ENCODE data around the gene DNMT3L. TPM values are rescaled to one million over a fixed set of nuclear protein-coding genes. Genes with fewer than 3 reads are reported as not detected.

The DNMT3L gene
- total and polyA plus RNA-seq, 2 experiments from 2014 or later, result 0.27 TPM; not detected in 1

GRCh38 chr21:44299458-44300261 is 38.0 kb upstream of the DNMT3L start, which contains the start of gene PFKL:
Gene PFKL (plus strand): TSS chr21:44300053. CDS start chr21:44300106, 53 bp downstream.
- TF ChIP-seq POLR2AphosphoS5 (IDR thresholded peaks at IDR 0.05; ENCODE audit: low read depth), result peak; percentile 63; the same call in 1 of the 2 replicates
- no peak for TF ChIP-seq STAT1 (IDR thresholded peaks at IDR 0.05; ENCODE audit: unreplicated experiment)
- Mint-ChIP-seq H3K27ac (0 out of 2 replicates have a peak within 1 kb of the TSS, but pooled peaks have one; percentile 74), H3K36me3 (ENCODE audit: low read depth) (no peaks in the 10 kb centered on the region), H3K9me3 (no peaks in the 10 kb centered on the region), H3K27me3 (ENCODE audit: insufficient read depth, low read depth, poor library complexity) (peaks cover 10% of the 10 kb centered on the region), H3K4me1 (peaks cover 10% of the 10 kb centered on the region), H3K4me3 (peak within 1 kb of the TSS; percentile 85)
- DNase-seq (ENCODE audit: low spot score) (peak; percentile 72), ATAC-seq (peak; percentile 44)
- Histone ChIP-seq H3K36me3 (ENCODE audit: insufficient read depth) (no peaks in the 10 kb centered on the region), H4K20me1 (replicated peaks; ENCODE audit: insufficient read depth) (no peaks in the 10 kb centered on the region), H3F3A (replicated peaks; ENCODE audit: low read depth) (0 out of 2 replicates have a peak, but pooled peaks cover 4% of the 10 kb centered on the region), H2AFZ (peak within 1 kb of the TSS; percentile 95), H3K4me2 (peak within 1 kb of the TSS; percentile 94), H3K27me3 (ENCODE audit: insufficient read depth) (peaks cover 10% of the 10 kb centered on the region; the same call in 1 of the 2 replicates), H3K79me2 (replicated peaks; ENCODE audit: insufficient read depth) (0 out of 2 replicates have a peak, but pooled peaks cover 3% of the 10 kb centered on the region), H3K4me3 (peak within 1 kb of the TSS; percentile 76), H3K9me2 (ENCODE audit: insufficient read depth) (no peaks in the 10 kb centered on the region), H3K4me1 (ENCODE audit: insufficient read depth) (no peaks in the 10 kb centered on the region), H3K27ac (ENCODE audit: low read depth) (peak within 1 kb of the TSS; percentile 83; the same call in 1 of the 2 replicates)

- peaks cover 8% of the 10 kb centered on the region for H3K4me1 Mint-ChIP-seq
- H3K4me3 Mint-ChIP-seq, result peak overlapping the region; percentile 85
- 0 out of 2 replicates have a peak, but pooled peaks cover 4% of the 10 kb centered on the region for H3F3A ChIP-seq (replicated peaks; ENCODE audit: low read depth)
- H3K4me1 ChIP-seq (ENCODE audit: insufficient read depth), result no peaks in the 10 kb centered on the region
- peaks cover 10% of the 10 kb centered on the region; the same call in 1 of the 2 replicates for H3K27me3 ChIP-seq (ENCODE audit: insufficient read depth)
- no peaks in the 10 kb centered on the region for H3K36me3 ChIP-seq (ENCODE audit: insufficient read depth)
- H3K79me2 ChIP-seq (replicated peaks; ENCODE audit: insufficient read depth), result 0 out of 2 replicates have a peak, but pooled peaks cover 3% of the 10 kb centered on the region
- H2AFZ ChIP-seq, result peak overlapping the region; percentile 95
- no peaks in the 10 kb centered on the region for H4K20me1 ChIP-seq (replicated peaks; ENCODE audit: insufficient read depth)
- no peaks in the 10 kb centered on the region for H3K36me3 Mint-ChIP-seq (ENCODE audit: low read depth)
- no peak for DNase-seq (ENCODE audit: low spot score)
- H3K27ac Mint-ChIP-seq, result 0 out of 2 replicates have a peak overlapping the region, but pooled peaks have one; percentile 74
- H3K9me2 ChIP-seq (ENCODE audit: insufficient read depth), result no peaks in the 10 kb centered on the region
- no peaks in the 10 kb centered on the region for H3K9me3 Mint-ChIP-seq
- H3K4me3 ChIP-seq, result peak overlapping the region; percentile 76
- H3K4me2 ChIP-seq, result peak overlapping the region; percentile 94
- ATAC-seq, result no peak
- peaks cover 10% of the 10 kb centered on the region for H3K27me3 Mint-ChIP-seq (ENCODE audit: insufficient read depth, low read depth, poor library complexity)
- H3K27ac ChIP-seq (ENCODE audit: low read depth), result peak overlapping the region; percentile 83; the same call in 1 of the 2 replicates
- TF ChIP-seq JUNB (IDR thresholded peaks at IDR 0.05; ENCODE audit: unreplicated experiment) (no peak), NANOG (IDR thresholded peaks at IDR 0.05; ENCODE audit: borderline replicate concordance) (no peak), ETS1 (IDR thresholded peaks at IDR 0.05) (no peak), EZH2 (IDR thresholded peaks at IDR 0.05; ENCODE audit: low read depth, unreplicated experiment) (no peak), POLR2AphosphoS5 (IDR thresholded peaks at IDR 0.05; ENCODE audit: low read depth) (no peak), CREB1 (CRISPR knock-in tag; IDR thresholded peaks at IDR 0.05; ENCODE audit: low read depth) (no peak), EZH2phosphoT487 (IDR thresholded peaks at IDR 0.05; ENCODE audit: unreplicated experiment) (no peak), ZNF114 (CRISPR knock-in tag; IDR thresholded peaks at IDR 0.05) (no peak), ZNF331 (CRISPR knock-in tag; IDR thresholded peaks at IDR 0.05; ENCODE audit: low read depth) (no peak), CTCF (conservative IDR thresholded peaks at IDR 0.05; ENCODE audit: low read depth in 2 of 2) (no peak), REST (IDR thresholded peaks at IDR 0.05; ENCODE audit: unreplicated experiment) (no peak)
These were observed 37.4 kb upstream of the DNMT3L start for GRCh38 chr21:44299085-44299457.

Data from GM23338 (cell line).